Heart left ventricle (tissue), 13 donors: ENCODE results near the gene COX18.

Source experiments
- CTCF ChIP-seq, 12 donors: fragments of 200-600 bp; sonication (generic) in 4 of 12; IDR thresholded peaks; one replicate each; pipeline versions ENCODE4 v1.5.0 to v1.8.0; 2018 to 2022; ENCODE audit warnings: antibody characterized with exemption in 12 of 12, mild to moderate bottlenecking in 5 of 12
- POLR2A ChIP-seq, 2 donors: fragments of 450-650 bp; IDR thresholded peaks; one replicate each; pipeline ENCODE4 v1.6.1; 2017; ENCODE audit warnings: antibody characterized with exemption in 2 of 2, mild to moderate bottlenecking in 2 of 2, moderate library complexity in 2 of 2
- donor health status: ischemic (EF 13 %, LVEDD 7.1; RV severe dilation, severe dysfunction).
- donor health status: DM: no; HTN: yes; CAD: no.
- donor health status: DM: no; HTN: no; CAD: no.
- donor health status: ischemic (EF 25% LVEDD 6.9; RV normal size, moderate dysfunction).
- donor health status: ischemic (EF 25% LVEDD 5.7; RV mildly dilated, moderate dysfunction).
- donor health status: ischemic (EF 35%, LVEDD 5.7; RV mildly dilated, moderate dysfunction).
- donor health status: nonischemic (EF 11% LVEDD 7.7; RV severe dilation, severe dysfunction).
- donor health status: DM: yes; HTN: yes; CAD: no.
- donor health status: PGD.
- donor health status: ischemic (EF 29% LVEDD 5.4; RV normal size, mild dysfunction).
- donor health status: nonischemic (EF 23%, LVEDD 6.1; RV moderate dilation, normal function).

DNA sequence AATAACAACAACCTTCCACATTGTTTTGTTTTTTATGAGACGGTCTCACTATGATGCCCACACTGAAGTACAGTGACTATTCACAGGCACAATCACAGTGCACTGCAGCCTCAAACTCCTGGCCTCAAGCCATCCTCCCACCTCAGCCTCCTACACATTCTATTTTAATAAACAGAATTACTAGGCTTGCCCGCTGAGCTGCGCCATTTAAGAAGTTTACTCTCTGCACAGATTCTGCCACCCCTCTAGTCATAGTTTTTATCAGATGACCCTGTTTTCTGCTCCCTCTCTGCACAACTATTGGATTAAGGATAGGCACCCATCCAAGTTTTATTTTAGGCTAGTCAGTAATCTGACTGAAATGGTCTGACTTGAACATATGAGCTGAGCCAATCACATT is 11.3 kb upstream of the COX18 start:
- TF ChIP-seq CTCF (IDR thresholded peaks at IDR 0.05) (no peak), POLR2A (IDR thresholded peaks at IDR 0.05) (no peak)
